B cell (primary cell): ENCODE measurements around the gene GCH1.

Experiments used
- EZH2 ChIP-seq: IDR thresholded peaks from 2 replicates; pipeline ENCODE4 v1.6.1; 2012; ENCODE audit warnings: borderline replicate concordance, low read depth, mild to moderate bottlenecking, moderate library complexity, low read length; ENCODE audit not compliant: insufficient read depth, poor library complexity, severe bottlenecking
- TF ChIP-seq, protein P1 (sequence below): fragments of 200-600 bp; IDR thresholded peaks from one replicate; pipeline ENCODE4 v1.8.0; 2022; ENCODE audit warnings: antibody characterized with exemption, mild to moderate bottlenecking

DNA sequence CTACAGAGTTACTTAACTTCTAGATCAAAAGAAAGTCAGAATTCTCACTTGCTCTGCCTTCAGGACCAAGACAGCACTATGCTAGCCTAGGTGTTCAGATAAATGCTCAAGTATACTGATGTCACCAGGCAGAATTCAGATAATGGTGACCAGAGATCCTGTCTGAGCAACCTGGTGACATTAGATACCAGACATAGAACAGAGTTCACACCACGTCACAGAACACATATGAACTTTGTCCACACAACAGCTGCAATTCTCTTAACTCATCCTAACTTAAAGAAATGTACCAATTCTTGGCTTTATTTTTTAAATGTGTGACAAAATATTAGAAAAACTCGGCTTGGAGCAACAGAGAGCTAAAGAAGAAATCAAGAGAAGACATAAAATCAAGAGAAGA lies 58.1 kb downstream of the GCH1 start:
- TF ChIP-seq, protein P1, sequence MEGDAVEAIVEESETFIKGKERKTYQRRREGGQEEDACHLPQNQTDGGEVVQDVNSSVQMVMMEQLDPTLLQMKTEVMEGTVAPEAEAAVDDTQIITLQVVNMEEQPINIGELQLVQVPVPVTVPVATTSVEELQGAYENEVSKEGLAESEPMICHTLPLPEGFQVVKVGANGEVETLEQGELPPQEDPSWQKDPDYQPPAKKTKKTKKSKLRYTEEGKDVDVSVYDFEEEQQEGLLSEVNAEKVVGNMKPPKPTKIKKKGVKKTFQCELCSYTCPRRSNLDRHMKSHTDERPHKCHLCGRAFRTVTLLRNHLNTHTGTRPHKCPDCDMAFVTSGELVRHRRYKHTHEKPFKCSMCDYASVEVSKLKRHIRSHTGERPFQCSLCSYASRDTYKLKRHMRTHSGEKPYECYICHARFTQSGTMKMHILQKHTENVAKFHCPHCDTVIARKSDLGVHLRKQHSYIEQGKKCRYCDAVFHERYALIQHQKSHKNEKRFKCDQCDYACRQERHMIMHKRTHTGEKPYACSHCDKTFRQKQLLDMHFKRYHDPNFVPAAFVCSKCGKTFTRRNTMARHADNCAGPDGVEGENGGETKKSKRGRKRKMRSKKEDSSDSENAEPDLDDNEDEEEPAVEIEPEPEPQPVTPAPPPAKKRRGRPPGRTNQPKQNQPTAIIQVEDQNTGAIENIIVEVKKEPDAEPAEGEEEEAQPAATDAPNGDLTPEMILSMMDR, result no peak
- TF ChIP-seq EZH2, result no peak
